Measurements from ENCODE around the gene KCNN4.

KCNN4 gene

GRCh38 chr19:43751466-43752220, 29.1 kb downstream of the KCNN4 start:
- no peak for DNase-seq (ENCODE audit: low read depth in 4 of 4, low spot score in 1 of 4)

- DNase-seq (ENCODE audit: low read depth in 4 of 4, low spot score in 1 of 4): no peak
These were observed 30.9 kb downstream of the KCNN4 start for GRCh38 chr19:43749898-43750297.

- DNase-seq (ENCODE audit: low read depth in 4 of 4, low spot score in 1 of 4): no peak
These were observed 31.6 kb downstream of the KCNN4 start for GRCh38 chr19:43749152-43749551.

GRCh38 chr19:43748685-43749084, 32.1 kb downstream of the KCNN4 start:
- no peak for DNase-seq (ENCODE audit: low read depth in 4 of 4, low spot score in 1 of 4)

- DNase-seq (ENCODE audit: low read depth in 4 of 4, low spot score in 1 of 4): no peak
These were observed 32.6 kb downstream of the KCNN4 start for GRCh38 chr19:43748205-43748594.

GRCh38 chr19:43747557-43748204, 33.1 kb downstream of the KCNN4 start:
- no peak for DNase-seq (ENCODE audit: low read depth in 4 of 4, low spot score in 1 of 4)

GRCh38 chr19:43743059-43743458, 37.7 kb downstream of the KCNN4 start:
- DNase-seq (ENCODE audit: low read depth in 4 of 4, low spot score in 1 of 4): no peak

GRCh38 chr19:43741075-43741825, 39.5 kb downstream of the KCNN4 start:
- DNase-seq (ENCODE audit: low read depth in 4 of 4, low spot score in 1 of 4): no peak

- DNase-seq (ENCODE audit: low read depth in 4 of 4, low spot score in 1 of 4): no peak
These were observed 41.1 kb downstream of the KCNN4 start for GRCh38 chr19:43739439-43740235.

- DNase-seq (ENCODE audit: low read depth in 4 of 4, low spot score in 1 of 4): no peak
These were observed 42.0 kb downstream of the KCNN4 start for GRCh38 chr19:43738780-43739211.

- DNase-seq (ENCODE audit: low read depth in 4 of 4, low spot score in 1 of 4): no peak
These were observed 44.8 kb downstream of the KCNN4 start for GRCh38 chr19:43735957-43736356.

GRCh38 chr19:43735013-43735412, 45.8 kb downstream of the KCNN4 start:
- no peak for DNase-seq (ENCODE audit: low read depth in 4 of 4, low spot score in 1 of 4)

GRCh38 chr19:43731846-43732245, 48.9 kb downstream of the KCNN4 start:
- DNase-seq (ENCODE audit: low read depth in 4 of 4, low spot score in 1 of 4): no peak

- no peak for DNase-seq (ENCODE audit: low read depth in 4 of 4, low spot score in 1 of 4)
These were observed 49.4 kb downstream of the KCNN4 start for GRCh38 chr19:43731346-43731745.

- no peak for DNase-seq (ENCODE audit: low read depth in 4 of 4, low spot score in 1 of 4)
These were observed 50.9 kb downstream of the KCNN4 start for GRCh38 chr19:43729919-43730318.

GRCh38 chr19:43727593-43727853, 53.2 kb downstream of the KCNN4 start:
- no peak for DNase-seq (ENCODE audit: low read depth in 4 of 4, low spot score in 1 of 4)

GRCh38 chr19:43726736-43727592, 53.8 kb downstream of the KCNN4 start:
- no peak for DNase-seq (ENCODE audit: low read depth in 4 of 4, low spot score in 1 of 4)

- DNase-seq (ENCODE audit: low read depth in 4 of 4, low spot score in 1 of 4): no peak
These were observed 55.3 kb downstream of the KCNN4 start for GRCh38 chr19:43725468-43725867.

- no peak for DNase-seq (ENCODE audit: low read depth in 4 of 4, low spot score in 1 of 4)
These were observed 55.9 kb downstream of the KCNN4 start for GRCh38 chr19:43724896-43725295.

- no peak for DNase-seq (ENCODE audit: low read depth in 4 of 4, low spot score in 1 of 4)
These were observed 57.2 kb downstream of the KCNN4 start for GRCh38 chr19:43723588-43723987.

Data from stimulated activated CD4-positive, alpha-beta T cell treated with anti-CD3 and anti-CD28 coated beads, Interleukin-1b, Interleukin-23, amount 100 ng/mL, for 24 hours (primary cell).